Measurements from ENCODE around the gene OR5K2.

Gene OR5K2

DNA sequence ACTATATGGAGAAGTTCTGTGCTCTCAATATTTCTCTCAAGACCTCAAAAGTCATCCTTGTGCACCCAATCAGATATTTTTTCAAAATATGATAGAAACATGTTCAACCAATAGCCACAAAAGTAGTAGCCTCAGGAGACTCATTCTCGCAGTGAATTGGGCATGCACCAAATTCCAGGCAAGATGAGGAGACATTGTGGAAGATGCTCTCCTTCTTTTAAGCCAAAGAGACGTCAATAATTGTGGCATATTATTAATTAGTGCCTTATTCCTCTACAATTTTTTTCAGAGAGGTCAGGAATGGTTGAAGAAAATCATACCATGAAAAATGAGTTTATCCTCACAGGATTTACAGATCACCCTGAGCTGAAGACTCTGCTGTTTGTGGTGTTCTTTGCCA is at the start of gene OR5K2:
OR5K2 (plus strand) TSS at position 301 of the 400 bp plus-strand sequence; CDS start at position 301, 0 bp downstream.
- no peak for DNase-seq (ENCODE audit: low read depth)

GRCh38 chr3:98449606-98450193 is 47.8 kb upstream of the OR5K2 start:
- no peak for DNase-seq (ENCODE audit: low read depth)

GRCh38 chr3:98450372-98450771 is 47.1 kb upstream of the OR5K2 start:
- DNase-seq (ENCODE audit: low read depth) = no peak

- DNase-seq (ENCODE audit: low read depth) = no peak
Measured at GRCh38 chr3:98453827-98454226, 43.7 kb upstream of the OR5K2 start.

DNA sequence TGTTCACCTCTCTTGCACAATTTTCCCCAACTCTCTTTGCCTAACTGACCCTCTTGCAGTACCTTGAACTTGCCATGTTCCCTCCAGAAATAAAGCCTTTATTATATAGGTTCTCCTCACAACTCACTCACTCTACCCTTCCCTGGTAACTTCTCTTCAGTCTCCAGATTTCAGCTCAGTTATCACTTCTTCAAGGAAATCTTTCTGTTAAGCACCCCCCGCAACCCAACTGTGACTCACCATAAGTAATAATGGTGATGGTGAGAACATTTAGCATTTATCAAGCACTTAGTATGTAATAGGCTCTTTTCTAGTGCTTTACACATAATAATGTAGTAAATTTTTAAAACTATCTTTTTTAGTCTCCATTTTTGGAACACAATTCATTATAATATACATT is 42.6 kb upstream of the OR5K2 start:
- DNase-seq (ENCODE audit: low read depth) = no peak

DNA sequence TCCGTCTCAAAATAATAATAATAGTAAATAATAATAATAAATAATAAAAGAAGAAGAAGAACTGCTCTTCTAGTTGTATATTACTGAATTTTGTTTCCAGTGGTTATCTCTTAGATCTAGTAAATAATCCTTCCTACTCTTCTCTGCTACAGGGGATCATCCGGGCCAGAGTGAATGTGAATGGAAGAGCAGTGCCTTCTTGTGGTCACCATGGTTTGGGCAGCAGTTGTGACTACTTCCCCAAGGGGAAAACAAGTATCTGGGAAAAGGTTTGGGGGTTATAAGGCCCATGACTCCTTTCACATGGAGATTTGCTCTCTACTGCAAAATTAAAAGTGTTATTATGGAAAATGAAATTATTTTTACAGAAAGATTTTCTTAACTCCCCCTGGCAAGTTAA is 39.9 kb upstream of the OR5K2 start:
- DNase-seq (ENCODE audit: low read depth) = no peak

DNA sequence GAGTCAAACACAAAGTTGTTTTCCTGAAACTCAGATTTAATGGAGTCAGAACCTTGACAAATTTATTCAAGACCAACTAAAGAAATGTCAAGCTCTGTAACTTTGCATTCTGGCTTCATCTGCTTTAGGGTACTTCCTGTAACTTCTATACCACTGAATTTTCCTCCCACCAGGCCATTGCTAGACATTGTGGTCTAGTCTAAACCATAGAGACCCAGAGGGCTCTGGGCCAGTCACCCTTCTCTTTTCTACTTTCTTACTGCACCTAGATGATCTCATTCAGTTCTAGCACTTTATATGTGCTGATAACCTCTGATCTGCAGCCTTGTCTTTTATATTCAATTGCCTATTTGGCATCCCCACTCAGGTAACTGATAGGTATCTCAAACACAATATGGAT is 37.3 kb upstream of the OR5K2 start:
- no peak for DNase-seq (ENCODE audit: low read depth)

DNA sequence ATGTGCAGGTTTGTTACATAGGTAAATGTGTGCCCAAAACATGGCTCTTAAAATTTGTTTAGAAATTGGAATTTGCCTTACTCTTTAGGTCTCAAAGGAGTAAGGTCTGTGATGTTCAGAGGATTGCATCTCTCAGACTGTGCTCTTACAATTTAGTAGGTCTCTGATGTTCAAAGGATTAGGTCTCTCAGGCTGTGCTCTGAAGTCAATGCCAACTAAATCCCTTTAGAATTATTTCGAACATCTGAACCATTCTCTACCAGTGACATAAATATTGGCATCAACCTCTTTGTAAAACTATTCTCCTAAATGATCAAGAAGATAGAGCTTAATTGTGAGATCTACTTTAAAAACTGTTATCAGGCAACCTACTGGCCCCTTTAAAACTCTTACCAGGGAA is 34.6 kb upstream of the OR5K2 start, which contains the start of gene OR5K1:
OR5K1 (plus strand) TSS at position 301 of the 400 bp plus-strand sequence. CDS start 6,376 bp downstream, outside the sequence.
- no peak for DNase-seq (ENCODE audit: low read depth)

DNA sequence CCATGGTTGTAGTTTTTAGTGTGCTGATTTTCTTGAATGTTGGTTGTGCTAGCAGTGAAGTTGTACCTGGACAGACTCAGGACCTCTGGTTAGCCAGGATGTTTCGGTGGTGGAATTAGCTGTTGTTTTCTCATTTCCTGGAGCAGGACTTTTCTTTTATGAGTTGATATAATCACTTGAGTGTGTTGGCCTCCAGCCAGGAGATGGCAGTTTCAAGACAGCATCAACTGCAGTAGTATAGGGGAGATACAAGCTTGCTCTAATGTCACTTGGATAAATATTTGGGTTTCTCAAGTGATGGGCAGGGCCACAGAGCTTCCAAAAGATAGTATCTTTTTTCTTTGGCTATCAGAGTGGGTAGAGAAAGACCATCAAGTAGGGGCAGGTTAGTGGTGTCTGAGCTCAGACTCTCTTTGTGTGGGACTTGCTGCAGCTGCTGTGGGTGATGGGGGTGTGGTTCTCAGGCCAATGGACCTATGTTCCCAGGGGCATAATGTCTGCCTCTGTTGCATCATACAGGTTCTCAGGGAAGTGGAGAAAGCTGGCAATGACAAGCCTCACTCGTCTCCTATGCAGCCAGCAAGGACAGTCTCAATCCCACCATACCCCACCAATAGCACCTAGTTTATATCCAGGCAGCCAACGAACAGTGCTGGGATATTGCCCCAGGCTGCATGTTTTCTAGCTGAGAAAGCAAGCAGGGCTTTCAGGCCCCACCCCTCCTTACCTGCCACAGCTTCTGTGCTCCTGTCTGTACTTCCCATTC is 14.6 kb upstream of the OR5K2 start:
- no peak for DNase-seq (ENCODE audit: low read depth)

DNA sequence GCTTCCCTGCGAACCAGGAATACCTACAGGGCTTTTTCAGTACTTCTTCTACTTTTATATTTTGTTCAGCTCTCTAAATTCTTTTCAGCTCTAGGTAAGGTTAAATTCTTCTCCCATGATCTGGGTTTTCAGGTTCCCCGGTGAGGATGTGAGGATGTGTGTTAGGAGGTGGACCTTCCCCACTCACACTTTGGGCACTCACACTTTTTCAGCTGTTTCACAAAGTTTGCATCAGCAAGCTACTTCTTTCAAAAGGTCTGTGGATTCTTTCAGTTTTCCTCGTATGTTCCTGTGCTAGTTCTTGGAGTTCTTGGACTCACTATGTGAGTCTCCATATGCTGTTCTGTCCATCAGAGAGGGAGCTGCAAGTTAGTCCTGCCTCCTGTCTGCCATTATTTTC is 13.9 kb upstream of the OR5K2 start:
- DNase-seq (ENCODE audit: low read depth) = no peak

GRCh38 chr3:98500019-98500418 is 2.5 kb downstream of the OR5K2 start:
- no peak for DNase-seq (ENCODE audit: low read depth)

GRCh38 chr3:98501270-98501669 is 3.8 kb downstream of the OR5K2 start:
- no peak for DNase-seq (ENCODE audit: low read depth)

DNA sequence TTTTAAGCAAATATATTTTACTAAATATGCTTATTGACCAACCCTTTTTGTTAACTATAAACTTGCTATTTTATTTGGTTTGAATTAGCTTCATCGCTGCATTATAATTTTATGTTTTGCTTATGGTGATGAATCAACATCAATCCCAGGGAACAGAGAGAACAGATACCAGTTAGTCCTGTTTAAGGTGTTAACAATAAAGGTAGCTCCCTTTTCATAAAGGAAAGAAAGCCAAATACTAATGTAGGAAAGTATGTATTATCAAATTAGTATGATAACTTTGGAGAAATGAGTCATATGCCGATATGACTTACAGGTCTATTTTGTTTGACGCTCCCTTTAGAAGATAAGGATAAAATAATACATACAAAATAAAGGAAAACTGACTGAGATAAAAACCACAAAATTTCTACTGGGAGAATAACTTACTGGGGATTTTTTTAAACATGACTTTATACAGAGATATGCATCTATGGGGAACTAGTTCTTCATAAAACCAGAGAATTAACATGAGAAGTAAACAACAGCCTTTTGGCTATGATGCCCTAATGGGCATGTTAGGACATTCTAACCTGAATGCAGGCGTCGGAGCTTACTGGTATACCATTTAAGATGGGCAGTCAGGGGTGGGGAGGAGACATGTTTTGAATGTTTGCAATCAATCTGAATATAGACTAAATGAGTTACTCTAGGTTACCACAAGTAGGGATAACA is 4.5 kb downstream of the OR5K2 start:
- no peak for DNase-seq (ENCODE audit: low read depth)

DNA sequence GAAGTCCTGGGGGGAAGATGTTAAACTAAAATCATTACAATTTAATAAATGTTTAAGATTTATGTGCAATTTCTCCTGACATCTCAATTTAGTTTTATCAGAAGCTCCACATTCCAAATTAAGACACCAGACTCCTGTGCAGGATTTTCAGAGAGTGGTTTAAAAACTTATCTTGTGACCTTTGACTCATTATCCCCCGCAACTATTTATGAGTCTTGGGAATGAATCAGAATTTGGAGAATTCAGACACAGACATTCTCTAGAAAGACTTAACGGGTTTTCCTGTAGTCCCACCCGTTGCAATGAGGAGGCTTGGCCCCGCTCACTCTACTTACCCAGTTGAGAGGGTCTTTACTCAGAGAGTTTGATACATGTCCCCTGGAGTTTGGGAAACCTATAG is 7.1 kb downstream of the OR5K2 start:
- DNase-seq (ENCODE audit: low read depth) = no peak

- no peak for DNase-seq (ENCODE audit: low read depth)
Measured at GRCh38 chr3:98508582-98508981, 11.1 kb downstream of the OR5K2 start.

DNA sequence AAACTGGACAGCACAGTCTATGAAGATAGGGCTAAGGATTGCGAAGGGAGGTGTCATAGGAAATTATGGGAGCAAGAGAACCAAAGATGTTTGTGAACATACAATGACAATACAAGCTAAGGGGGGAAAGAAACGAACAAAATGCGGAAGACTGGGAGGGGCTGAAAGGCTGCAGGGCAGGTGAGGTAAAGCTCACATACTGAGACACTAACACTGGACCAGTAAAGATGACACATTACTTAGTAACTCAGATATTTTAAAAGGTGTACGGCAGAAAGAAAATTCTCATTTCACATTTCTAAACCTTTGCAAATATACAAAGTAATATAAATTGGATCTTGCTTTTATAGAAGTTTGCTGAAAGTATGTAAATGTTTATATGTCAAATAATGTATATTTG is 15.1 kb downstream of the OR5K2 start:
- DNase-seq (ENCODE audit: low read depth) = no peak

DNA sequence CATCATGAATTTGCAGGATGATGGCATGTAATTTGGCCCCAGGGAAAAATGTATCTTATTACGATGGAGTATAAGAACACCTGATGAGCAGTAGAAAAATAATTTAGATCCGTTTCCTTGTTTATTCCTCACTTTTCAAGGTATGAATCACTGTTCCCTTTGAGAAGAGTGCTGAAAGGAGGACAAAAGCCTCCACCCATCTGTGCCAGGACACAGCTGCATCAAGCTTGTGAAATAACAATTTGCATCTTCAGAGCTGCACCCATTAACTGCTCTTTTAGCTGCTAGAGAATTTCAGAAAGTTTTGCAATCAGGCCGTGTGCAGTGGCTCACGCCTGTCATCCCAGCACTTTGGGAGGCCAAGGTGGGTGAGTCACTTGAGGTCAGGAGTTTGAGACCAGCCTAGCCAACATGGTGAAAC is 15.6 kb downstream of the OR5K2 start:
- DNase-seq (ENCODE audit: low read depth) = no peak

- no peak for DNase-seq (ENCODE audit: low read depth)
Measured at GRCh38 chr3:98513736-98514135, 16.3 kb downstream of the OR5K2 start.

DNA sequence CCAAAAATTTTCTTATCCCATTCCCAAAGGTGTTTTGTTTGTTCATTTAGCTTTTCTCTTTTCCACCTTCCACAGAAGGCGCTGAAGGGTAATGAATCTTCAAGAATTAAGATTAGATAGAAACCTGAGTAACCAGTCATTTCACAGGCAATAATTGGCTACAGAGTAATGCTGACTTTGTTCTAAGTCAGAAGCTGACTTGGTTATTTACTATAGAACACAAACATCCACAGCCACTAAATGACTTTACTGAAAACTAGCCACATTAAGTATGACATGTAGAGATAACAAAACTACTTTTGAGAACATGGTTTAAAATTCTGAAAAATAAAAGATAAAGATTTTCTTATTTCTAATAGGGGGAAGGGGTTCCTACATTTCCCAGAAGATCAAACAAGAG is 17.5 kb downstream of the OR5K2 start:
- DNase-seq (ENCODE audit: low read depth) = no peak

GRCh38 chr3:98518816-98519215 is 21.3 kb downstream of the OR5K2 start:
- no peak for DNase-seq (ENCODE audit: low read depth)

DNA sequence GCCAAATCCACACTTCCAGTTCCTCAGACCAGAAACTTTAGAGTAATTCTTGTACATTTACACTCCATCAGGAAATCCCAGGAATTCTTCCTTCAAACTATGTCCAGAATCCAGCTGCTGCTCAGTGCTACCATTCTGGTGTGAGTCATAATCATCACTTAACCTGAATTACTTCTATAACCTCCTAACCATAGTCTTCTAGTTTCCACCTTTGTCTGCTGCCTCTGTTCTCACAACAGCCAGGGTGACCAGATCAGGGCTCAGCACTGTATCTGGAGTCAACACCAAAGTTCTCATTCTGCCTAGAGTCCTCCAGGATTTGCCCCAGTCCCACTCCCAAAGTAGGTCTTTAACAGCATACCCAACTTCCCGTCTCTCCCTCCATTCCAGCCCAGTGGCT is 21.9 kb downstream of the OR5K2 start:
- no peak for DNase-seq (ENCODE audit: low read depth)

DNA sequence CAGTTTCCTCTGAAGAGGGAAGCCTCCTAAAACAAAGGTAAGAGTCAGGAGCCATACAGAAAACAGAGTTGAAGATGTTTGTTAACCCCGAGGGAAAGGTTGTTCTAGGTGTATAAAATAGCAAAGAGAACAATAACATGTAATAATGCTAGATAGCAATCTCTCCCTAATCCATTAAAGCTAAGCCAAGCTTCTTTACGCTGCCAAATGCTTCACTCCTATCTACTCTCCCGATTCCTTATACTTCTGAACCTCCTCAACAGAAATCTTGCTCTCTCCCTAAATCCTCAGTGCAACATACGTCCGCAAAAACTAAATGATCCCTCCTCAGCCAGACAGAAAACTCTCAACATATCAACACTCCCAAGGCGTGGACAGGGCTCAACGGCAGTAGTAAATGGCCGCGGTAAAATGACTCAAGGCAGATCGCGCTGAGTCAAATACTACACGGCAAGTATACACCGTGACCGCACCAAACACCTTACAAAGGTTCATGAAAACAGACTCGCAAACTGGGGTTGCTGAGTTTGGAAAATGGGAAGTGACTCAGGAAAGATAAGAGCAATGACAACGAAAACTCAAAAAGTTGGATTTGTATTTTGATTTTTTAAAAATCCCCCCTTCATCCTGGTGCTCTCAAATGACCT is 24.5 kb downstream of the OR5K2 start:
- DNase-seq (ENCODE audit: low read depth) = no peak
